ENCODE data around the gene NLRP2B.
"Not testable (repeated sequence)": the region's sequence is repeated elsewhere in the genome, so short reads cannot be mapped to it uniquely, and the experiment has no call there.

The NLRP2B gene

GRCh38 chrX:57680160-57680559 is at the start of gene NLRP2B:
Gene NLRP2B (minus strand): TSS chrX:57680260.
- Histone ChIP-seq H3K9me3 (ENCODE audit: control insufficient read depth, insufficient read depth, low read length) (peaks cover 77% of the 10 kb centered on the region), H3K27me3 (ENCODE audit: control insufficient read depth, insufficient read depth, low read length) (no peaks in the 10 kb centered on the region), H3K4me1 (ENCODE audit: control insufficient read depth, insufficient read depth, low read length) (no peaks in the 10 kb centered on the region), H3K36me3 (ENCODE audit: control insufficient read depth, insufficient read depth, low read length) (no peaks in the 10 kb centered on the region), H3K9ac (ENCODE audit: low read depth, low read length) (no peak within 1 kb of the TSS), H3K27ac (ENCODE audit: low read depth, low read length) (no peak within 1 kb of the TSS), H3K4me3 (ENCODE audit: low read depth, low read length) (no peak within 1 kb of the TSS)

- not testable (repeated sequence) for H3K27ac ChIP-seq (ENCODE audit: low read depth, low read length); H3K9ac ChIP-seq (ENCODE audit: low read depth, low read length); H3K36me3 ChIP-seq (ENCODE audit: control insufficient read depth, insufficient read depth, low read length); H3K4me1 ChIP-seq (ENCODE audit: control insufficient read depth, insufficient read depth, low read length); H3K4me3 ChIP-seq (ENCODE audit: low read depth, low read length); H3K27me3 ChIP-seq (ENCODE audit: control insufficient read depth, insufficient read depth, low read length)
- peaks cover 42% of the 10 kb centered on the region for H3K9me3 ChIP-seq (ENCODE audit: control insufficient read depth, insufficient read depth, low read length)
These were observed 45.9 kb upstream of the NLRP2B start for GRCh38 chrX:57725995-57726394.

GRCh38 chrX:57681341-57681740 is 1.3 kb upstream of the NLRP2B start:
- Histone ChIP-seq H3K36me3 (ENCODE audit: control insufficient read depth, insufficient read depth, low read length) (no peaks in the 10 kb centered on the region), H3K4me1 (ENCODE audit: control insufficient read depth, insufficient read depth, low read length) (no peaks in the 10 kb centered on the region), H3K4me3 (ENCODE audit: low read depth, low read length) (no peak overlapping the region), H3K27ac (ENCODE audit: low read depth, low read length) (no peak overlapping the region), H3K27me3 (ENCODE audit: control insufficient read depth, insufficient read depth, low read length) (no peaks in the 10 kb centered on the region), H3K9me3 (ENCODE audit: control insufficient read depth, insufficient read depth, low read length) (peaks cover 66% of the 10 kb centered on the region), H3K9ac (ENCODE audit: low read depth, low read length) (no peak overlapping the region)

- Histone ChIP-seq H3K9ac (ENCODE audit: low read depth, low read length) (no peak overlapping the region), H3K27me3 (ENCODE audit: control insufficient read depth, insufficient read depth, low read length) (no peaks in the 10 kb centered on the region), H3K4me1 (ENCODE audit: control insufficient read depth, insufficient read depth, low read length) (no peaks in the 10 kb centered on the region), H3K27ac (ENCODE audit: low read depth, low read length) (no peak overlapping the region), H3K36me3 (ENCODE audit: control insufficient read depth, insufficient read depth, low read length) (no peaks in the 10 kb centered on the region), H3K4me3 (ENCODE audit: low read depth, low read length) (no peak overlapping the region), H3K9me3 (ENCODE audit: control insufficient read depth, insufficient read depth, low read length) (peaks cover 76% of the 10 kb centered on the region)
These were observed 1.2 kb downstream of the NLRP2B start for GRCh38 chrX:57678686-57679428.

GRCh38 chrX:57677132-57677858 is 2.8 kb downstream of the NLRP2B start:
- no peaks in the 10 kb centered on the region for H3K4me1 ChIP-seq (ENCODE audit: control insufficient read depth, insufficient read depth, low read length)
- H3K9ac ChIP-seq (ENCODE audit: low read depth, low read length), result no peak overlapping the region
- H3K27ac ChIP-seq (ENCODE audit: low read depth, low read length), result no peak overlapping the region
- no peak overlapping the region for H3K4me3 ChIP-seq (ENCODE audit: low read depth, low read length)
- peaks cover 73% of the 10 kb centered on the region for H3K9me3 ChIP-seq (ENCODE audit: control insufficient read depth, insufficient read depth, low read length)
- no peaks in the 10 kb centered on the region for H3K36me3 ChIP-seq (ENCODE audit: control insufficient read depth, insufficient read depth, low read length)
- H3K27me3 ChIP-seq (ENCODE audit: control insufficient read depth, insufficient read depth, low read length), result no peaks in the 10 kb centered on the region

- no peaks in the 10 kb centered on the region for H3K27me3 ChIP-seq (ENCODE audit: control insufficient read depth, insufficient read depth, low read length)
- H3K4me1 ChIP-seq (ENCODE audit: control insufficient read depth, insufficient read depth, low read length), result no peaks in the 10 kb centered on the region
- no peak overlapping the region for H3K27ac ChIP-seq (ENCODE audit: low read depth, low read length)
- no peak overlapping the region for H3K4me3 ChIP-seq (ENCODE audit: low read depth, low read length)
- no peak overlapping the region for H3K9ac ChIP-seq (ENCODE audit: low read depth, low read length)
- H3K9me3 ChIP-seq (ENCODE audit: control insufficient read depth, insufficient read depth, low read length), result peaks cover 74% of the 10 kb centered on the region
- no peaks in the 10 kb centered on the region for H3K36me3 ChIP-seq (ENCODE audit: control insufficient read depth, insufficient read depth, low read length)
These were observed 4.7 kb downstream of the NLRP2B start for GRCh38 chrX:57675320-57675719.

- no peak overlapping the region for H3K9ac ChIP-seq (ENCODE audit: low read depth, low read length)
- H3K4me3 ChIP-seq (ENCODE audit: low read depth, low read length), result no peak overlapping the region
- H3K9me3 ChIP-seq (ENCODE audit: control insufficient read depth, insufficient read depth, low read length), result peaks cover 74% of the 10 kb centered on the region
- no peaks in the 10 kb centered on the region for H3K36me3 ChIP-seq (ENCODE audit: control insufficient read depth, insufficient read depth, low read length)
- no peaks in the 10 kb centered on the region for H3K4me1 ChIP-seq (ENCODE audit: control insufficient read depth, insufficient read depth, low read length)
- H3K27ac ChIP-seq (ENCODE audit: low read depth, low read length), result no peak overlapping the region
- no peaks in the 10 kb centered on the region for H3K27me3 ChIP-seq (ENCODE audit: control insufficient read depth, insufficient read depth, low read length)
These were observed 5.2 kb downstream of the NLRP2B start for GRCh38 chrX:57674861-57675260.

- Histone ChIP-seq H3K4me1 (ENCODE audit: control insufficient read depth, insufficient read depth, low read length) (no peaks in the 10 kb centered on the region), H3K9ac (ENCODE audit: low read depth, low read length) (no peak overlapping the region), H3K27me3 (ENCODE audit: control insufficient read depth, insufficient read depth, low read length) (no peaks in the 10 kb centered on the region), H3K9me3 (ENCODE audit: control insufficient read depth, insufficient read depth, low read length) (peaks cover 63% of the 10 kb centered on the region), H3K27ac (ENCODE audit: low read depth, low read length) (no peak overlapping the region), H3K36me3 (ENCODE audit: control insufficient read depth, insufficient read depth, low read length) (no peaks in the 10 kb centered on the region), H3K4me3 (ENCODE audit: low read depth, low read length) (no peak overlapping the region)
These were observed 10.1 kb downstream of the NLRP2B start for GRCh38 chrX:57669961-57670360.

GRCh38 chrX:57667010-57667409 is 13.1 kb downstream of the NLRP2B start:
- Histone ChIP-seq H3K27me3 (ENCODE audit: control insufficient read depth, insufficient read depth, low read length) (no peaks in the 10 kb centered on the region), H3K4me1 (ENCODE audit: control insufficient read depth, insufficient read depth, low read length) (no peaks in the 10 kb centered on the region), H3K9ac (ENCODE audit: low read depth, low read length) (no peak overlapping the region), H3K36me3 (ENCODE audit: control insufficient read depth, insufficient read depth, low read length) (no peaks in the 10 kb centered on the region), H3K27ac (ENCODE audit: low read depth, low read length) (no peak overlapping the region), H3K4me3 (ENCODE audit: low read depth, low read length) (no peak overlapping the region), H3K9me3 (ENCODE audit: control insufficient read depth, insufficient read depth, low read length) (peaks cover 51% of the 10 kb centered on the region)

GRCh38 chrX:57655065-57655464 is 25.0 kb downstream of the NLRP2B start:
- H3K27ac ChIP-seq (ENCODE audit: low read depth, low read length), result no peak overlapping the region
- H3K27me3 ChIP-seq (ENCODE audit: control insufficient read depth, insufficient read depth, low read length), result no peaks in the 10 kb centered on the region
- H3K4me1 ChIP-seq (ENCODE audit: control insufficient read depth, insufficient read depth, low read length), result peaks cover 6% of the 10 kb centered on the region; the same call in 1 of the 2 replicates
- H3K4me3 ChIP-seq (ENCODE audit: low read depth, low read length), result no peak overlapping the region
- H3K9ac ChIP-seq (ENCODE audit: low read depth, low read length), result no peak overlapping the region
- peaks cover 64% of the 10 kb centered on the region for H3K9me3 ChIP-seq (ENCODE audit: control insufficient read depth, insufficient read depth, low read length)
- no peaks in the 10 kb centered on the region for H3K36me3 ChIP-seq (ENCODE audit: control insufficient read depth, insufficient read depth, low read length)

- Histone ChIP-seq H3K27me3 (ENCODE audit: control insufficient read depth, insufficient read depth, low read length) (no peaks in the 10 kb centered on the region), H3K4me3 (ENCODE audit: low read depth, low read length) (no peak overlapping the region)
These were observed 27.4 kb downstream of the NLRP2B start for GRCh38 chrX:57652705-57653104.

More at GRCh38 chrX:57652705-57653104, 27.4 kb downstream of the NLRP2B start:
- no peak overlapping the region for H3K9ac ChIP-seq (ENCODE audit: low read depth, low read length)
- peaks cover 6% of the 10 kb centered on the region; the same call in 1 of the 2 replicates for H3K4me1 ChIP-seq (ENCODE audit: control insufficient read depth, insufficient read depth, low read length)
- H3K27ac ChIP-seq (ENCODE audit: low read depth, low read length), result no peak overlapping the region
- no peaks in the 10 kb centered on the region for H3K36me3 ChIP-seq (ENCODE audit: control insufficient read depth, insufficient read depth, low read length)
- H3K9me3 ChIP-seq (ENCODE audit: control insufficient read depth, insufficient read depth, low read length), result peaks cover 47% of the 10 kb centered on the region
